Measurements from ENCODE around the gene ADCY3. TPM values are rescaled to one million over a fixed set of nuclear protein-coding genes. Genes with fewer than 3 reads are reported as not detected.

The ADCY3 gene
- polyA plus RNA-seq, 1 donor from 2014 or later = 28.8 TPM

DNA sequence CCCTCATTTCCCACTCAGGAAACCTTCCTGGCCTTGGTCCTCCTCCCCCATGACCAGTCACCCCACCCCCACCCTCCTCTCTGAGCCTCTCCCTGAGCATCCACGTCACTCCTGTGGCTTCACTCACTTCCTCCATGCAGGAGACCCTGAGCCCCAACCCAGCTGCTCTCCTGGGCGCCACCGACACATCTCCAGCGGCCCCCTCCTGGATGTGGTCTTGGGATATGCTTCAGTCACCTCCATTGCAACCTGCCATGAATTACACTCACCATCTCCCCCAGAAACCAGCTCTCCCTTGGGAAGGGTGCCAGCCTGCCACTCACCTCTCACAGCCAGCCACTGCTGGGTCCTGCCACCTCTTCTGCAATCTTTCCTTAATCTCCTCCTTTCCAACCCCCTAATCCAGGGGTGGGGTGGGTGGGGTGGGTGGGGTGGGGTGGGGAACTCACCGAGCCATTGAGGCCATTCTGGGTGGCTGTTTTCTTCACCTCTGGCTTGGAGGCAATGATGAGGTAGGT lies 82.0 kb downstream of the ADCY3 start:
- Histone ChIP-seq H3K4me2 (ENCODE audit: low read length) (no peak overlapping the region), H3K36me3 (ENCODE audit: insufficient read depth, low read length) (no peaks in the 10 kb centered on the region), H2AFZ (ENCODE audit: low read depth, low read length) (no peak overlapping the region), H3K9me3 (ENCODE audit: low read length) (no peaks in the 10 kb centered on the region), H3K27me3 (ENCODE audit: insufficient read depth, low read depth, low read length) (no peaks in the 10 kb centered on the region), H3F3A (ENCODE audit: insufficient read depth, low read length, poor library complexity, severe bottlenecking) (no peaks in the 10 kb centered on the region), H3K9me2 (ENCODE audit: insufficient read depth, low read length) (no peaks in the 10 kb centered on the region), H4K20me1 (ENCODE audit: insufficient read depth) (no peaks in the 10 kb centered on the region), H3K27ac (ENCODE audit: low read length) (no peak overlapping the region), H3K79me2 (replicated peaks; ENCODE audit: insufficient read depth, low read length) (no peaks in the 10 kb centered on the region), H3K4me3 (ENCODE audit: low read length) (no peak overlapping the region), H3K9ac (ENCODE audit: low read length) (no peak overlapping the region)
- TF ChIP-seq, protein P1, sequence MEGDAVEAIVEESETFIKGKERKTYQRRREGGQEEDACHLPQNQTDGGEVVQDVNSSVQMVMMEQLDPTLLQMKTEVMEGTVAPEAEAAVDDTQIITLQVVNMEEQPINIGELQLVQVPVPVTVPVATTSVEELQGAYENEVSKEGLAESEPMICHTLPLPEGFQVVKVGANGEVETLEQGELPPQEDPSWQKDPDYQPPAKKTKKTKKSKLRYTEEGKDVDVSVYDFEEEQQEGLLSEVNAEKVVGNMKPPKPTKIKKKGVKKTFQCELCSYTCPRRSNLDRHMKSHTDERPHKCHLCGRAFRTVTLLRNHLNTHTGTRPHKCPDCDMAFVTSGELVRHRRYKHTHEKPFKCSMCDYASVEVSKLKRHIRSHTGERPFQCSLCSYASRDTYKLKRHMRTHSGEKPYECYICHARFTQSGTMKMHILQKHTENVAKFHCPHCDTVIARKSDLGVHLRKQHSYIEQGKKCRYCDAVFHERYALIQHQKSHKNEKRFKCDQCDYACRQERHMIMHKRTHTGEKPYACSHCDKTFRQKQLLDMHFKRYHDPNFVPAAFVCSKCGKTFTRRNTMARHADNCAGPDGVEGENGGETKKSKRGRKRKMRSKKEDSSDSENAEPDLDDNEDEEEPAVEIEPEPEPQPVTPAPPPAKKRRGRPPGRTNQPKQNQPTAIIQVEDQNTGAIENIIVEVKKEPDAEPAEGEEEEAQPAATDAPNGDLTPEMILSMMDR (IDR thresholded peaks at IDR 0.05; ENCODE audit: poor library complexity, severe bottlenecking) = no peak

DNA sequence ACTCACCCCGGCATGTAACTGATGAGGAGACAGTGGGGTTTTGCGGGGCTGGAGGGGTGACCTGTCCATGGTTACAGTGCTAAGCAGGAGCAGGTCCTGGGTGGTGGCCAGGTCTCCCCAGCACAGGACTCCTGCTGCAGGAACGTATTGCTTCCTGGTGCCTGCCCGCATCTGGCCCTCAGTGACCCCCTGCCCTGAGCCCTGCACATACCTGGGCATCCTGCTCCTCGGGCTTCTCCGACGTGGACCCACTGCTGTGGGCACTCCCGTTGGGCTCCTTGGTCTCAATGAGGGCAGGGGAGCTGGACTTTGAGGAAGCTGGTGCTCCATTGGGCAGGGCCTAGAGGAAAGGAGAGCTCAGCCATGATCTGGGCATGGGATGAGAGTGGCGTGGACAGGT lies 83.3 kb downstream of the ADCY3 start:
- Histone ChIP-seq H3K36me3 (ENCODE audit: insufficient read depth, low read length) (no peaks in the 10 kb centered on the region), H4K20me1 (ENCODE audit: insufficient read depth) (no peaks in the 10 kb centered on the region), H3K9me2 (ENCODE audit: insufficient read depth, low read length) (no peaks in the 10 kb centered on the region)

More for the DNA sequence above, 83.3 kb downstream of the ADCY3 start:
- H3K79me2 ChIP-seq (replicated peaks; ENCODE audit: insufficient read depth, low read length) = no peaks in the 10 kb centered on the region
- H3K9ac ChIP-seq (ENCODE audit: low read length) = no peak overlapping the region
- no peaks in the 10 kb centered on the region for H3F3A ChIP-seq (ENCODE audit: insufficient read depth, low read length, poor library complexity, severe bottlenecking)
- no peak overlapping the region for H3K27ac ChIP-seq (ENCODE audit: low read length)
- TF ChIP-seq POLR2AphosphoS5 (IDR thresholded peaks at IDR 0.05) (no peak), MXI1 (conservative IDR thresholded peaks at IDR 0.05; ENCODE audit: poor library complexity, severe bottlenecking) (no peak), RAD21 (conservative IDR thresholded peaks at IDR 0.05) (no peak), SMC3 (conservative IDR thresholded peaks at IDR 0.05; ENCODE audit: poor library complexity) (no peak), TAF1 (IDR thresholded peaks at IDR 0.05; ENCODE audit: low read depth) (no peak), EP300 (conservative IDR thresholded peaks at IDR 0.05; ENCODE audit: poor library complexity, severe bottlenecking) (no peak), EZH2 (IDR thresholded peaks at IDR 0.05; ENCODE audit: borderline replicate concordance, insufficient read depth, low read length, poor library complexity, severe bottlenecking) (no peak)
- TF ChIP-seq, protein P2, sequence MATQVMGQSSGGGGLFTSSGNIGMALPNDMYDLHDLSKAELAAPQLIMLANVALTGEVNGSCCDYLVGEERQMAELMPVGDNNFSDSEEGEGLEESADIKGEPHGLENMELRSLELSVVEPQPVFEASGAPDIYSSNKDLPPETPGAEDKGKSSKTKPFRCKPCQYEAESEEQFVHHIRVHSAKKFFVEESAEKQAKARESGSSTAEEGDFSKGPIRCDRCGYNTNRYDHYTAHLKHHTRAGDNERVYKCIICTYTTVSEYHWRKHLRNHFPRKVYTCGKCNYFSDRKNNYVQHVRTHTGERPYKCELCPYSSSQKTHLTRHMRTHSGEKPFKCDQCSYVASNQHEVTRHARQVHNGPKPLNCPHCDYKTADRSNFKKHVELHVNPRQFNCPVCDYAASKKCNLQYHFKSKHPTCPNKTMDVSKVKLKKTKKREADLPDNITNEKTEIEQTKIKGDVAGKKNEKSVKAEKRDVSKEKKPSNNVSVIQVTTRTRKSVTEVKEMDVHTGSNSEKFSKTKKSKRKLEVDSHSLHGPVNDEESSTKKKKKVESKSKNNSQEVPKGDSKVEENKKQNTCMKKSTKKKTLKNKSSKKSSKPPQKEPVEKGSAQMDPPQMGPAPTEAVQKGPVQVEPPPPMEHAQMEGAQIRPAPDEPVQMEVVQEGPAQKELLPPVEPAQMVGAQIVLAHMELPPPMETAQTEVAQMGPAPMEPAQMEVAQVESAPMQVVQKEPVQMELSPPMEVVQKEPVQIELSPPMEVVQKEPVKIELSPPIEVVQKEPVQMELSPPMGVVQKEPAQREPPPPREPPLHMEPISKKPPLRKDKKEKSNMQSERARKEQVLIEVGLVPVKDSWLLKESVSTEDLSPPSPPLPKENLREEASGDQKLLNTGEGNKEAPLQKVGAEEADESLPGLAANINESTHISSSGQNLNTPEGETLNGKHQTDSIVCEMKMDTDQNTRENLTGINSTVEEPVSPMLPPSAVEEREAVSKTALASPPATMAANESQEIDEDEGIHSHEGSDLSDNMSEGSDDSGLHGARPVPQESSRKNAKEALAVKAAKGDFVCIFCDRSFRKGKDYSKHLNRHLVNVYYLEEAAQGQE (IDR thresholded peaks at IDR 0.05; ENCODE audit: borderline replicate concordance) = no peak
- TF ChIP-seq, protein P1 (IDR thresholded peaks at IDR 0.05; ENCODE audit: poor library complexity, severe bottlenecking) = no peak
- no peaks in the 10 kb centered on the region for H3K9me3 ChIP-seq (ENCODE audit: low read length)
- H3K4me3 ChIP-seq (ENCODE audit: low read length) = no peak overlapping the region
- no peaks in the 10 kb centered on the region for H3K27me3 ChIP-seq (ENCODE audit: insufficient read depth, low read depth, low read length)
- no peak overlapping the region for H3K4me2 ChIP-seq (ENCODE audit: low read length)
- H2AFZ ChIP-seq (ENCODE audit: low read depth, low read length) = no peak overlapping the region

Data from neural cell (in vitro differentiated cells).